Karpas-422 (cell line): ENCODE data around the gene AAMP. TPM values are rescaled to one million over a fixed set of nuclear protein-coding genes. Genes with fewer than 3 reads are reported as not detected.

Experiments
- DNase-seq: peaks from one replicate; pipeline ENCODE4 v3.0.0-alpha.2; 2015
- H2AFZ ChIP-seq: fragments of 200-600 bp; sonication (generic); 2 replicates; pipeline ENCODE4 v1.6.1; 2014; ENCODE audit warnings: antibody characterized with exemption, low read length, mixed read lengths
- H3K27ac ChIP-seq: fragments of 200-600 bp; sonication (generic); 2 replicates; pipeline ENCODE4 v1.5.1; 2014; ENCODE audit warnings: mild to moderate bottlenecking, low read length, moderate library complexity
- H3K27me3 ChIP-seq: fragments of 200-600 bp; sonication (generic); 2 replicates; pipeline ENCODE4 v1.6.1; 2014; ENCODE audit warnings: low read length, mixed read lengths
- H3K36me3 ChIP-seq: fragments of 200-600 bp; sonication (generic); 2 replicates; pipeline ENCODE4 v1.6.1; 2014; ENCODE audit warnings: low read length, mixed read lengths; ENCODE audit not compliant: insufficient read depth
- H3K4me1 ChIP-seq: fragments of 200-600 bp; sonication (generic); 2 replicates; pipeline ENCODE4 v1.6.1; 2014; ENCODE audit warnings: mild to moderate bottlenecking, low read length, mixed read lengths
- H3K4me2 ChIP-seq: fragments of 200-600 bp; sonication (generic); 2 replicates; pipeline ENCODE4 v1.6.1; 2014; ENCODE audit warnings: low read length, low read depth, mild to moderate bottlenecking; ENCODE audit not compliant: poor library complexity, severe bottlenecking
- H3K4me3 ChIP-seq: fragments of 200-600 bp; sonication (generic); 2 replicates; pipeline ENCODE4 v1.5.1; 2014; ENCODE audit warnings: mild to moderate bottlenecking, antibody characterized with exemption, low read length, mixed read lengths
- H3K79me2 ChIP-seq: fragments of 200-600 bp; sonication (generic); 2 replicates; pipeline ENCODE4 v1.6.1; 2014; ENCODE audit warnings: mild to moderate bottlenecking, low read length, mixed read lengths
- H3K9ac ChIP-seq: fragments of 200-600 bp; sonication (generic); 2 replicates; pipeline ENCODE4 v1.6.0; 2014; ENCODE audit warnings: low read length
- H3K9me2 ChIP-seq: fragments of 200-600 bp; sonication (generic), shearing (Covaris generic); replicated peaks from 2 replicates; pipeline ENCODE4 v1.6.0; 2014; ENCODE audit warnings: mild to moderate bottlenecking, low read length, moderate library complexity; ENCODE audit not compliant: insufficient read depth
- H3K9me3 ChIP-seq: fragments of 300-700, 200-600 bp; sonication (generic); 2 replicates; pipeline ENCODE4 v1.6.1; 2014; ENCODE audit warnings: low read length, mixed read lengths
- H4K20me1 ChIP-seq: fragments of 200-600 bp; sonication (generic); 2 replicates; pipeline ENCODE4 v1.6.1; 2014; ENCODE audit warnings: mild to moderate bottlenecking, antibody characterized with exemption, low read length, low read depth; ENCODE audit not compliant: insufficient read depth
- total RNA-seq: library from RNA; depleted of rRNA; stranded (reverse); fragments of >200 nt; shearing (Covaris generic); gene quantifications from 2 replicates; pipeline ENCODE4 v1.2.3, GENCODE V29; 2014; ENCODE audit warnings: low replicate concordance; rRNA removed

Gene AAMP
- total RNA-seq, 1 experiment from 2014 or later = 77.6 TPM

DNA sequence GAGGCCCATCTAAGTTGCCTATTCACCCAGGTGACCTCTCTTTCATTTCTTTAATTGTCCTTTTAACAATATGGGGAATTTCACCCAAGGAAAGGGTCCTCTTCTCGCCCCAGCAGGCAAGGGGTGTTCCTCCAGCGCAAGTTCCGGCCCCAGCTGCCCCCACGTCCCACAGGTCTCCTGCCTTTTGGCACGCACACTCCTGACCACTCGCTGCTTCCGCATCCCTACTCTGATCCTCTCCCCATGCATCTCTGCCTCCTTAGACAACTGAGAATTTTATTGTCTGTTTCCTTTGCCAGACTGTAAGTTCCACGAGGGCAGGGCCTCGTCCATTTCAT is 53.6 kb downstream of the AAMP start:
- Histone ChIP-seq H3K9me2 (no peaks in the 10 kb centered on the region), H3K4me1 (peaks cover 39% of the 10 kb centered on the region), H3K27me3 (no peaks in the 10 kb centered on the region), H2AFZ (peak overlapping the region; percentile 99), H4K20me1 (peaks cover 27% of the 10 kb centered on the region), H3K79me2 (peaks cover 35% of the 10 kb centered on the region), H3K9me3 (no peaks in the 10 kb centered on the region), H3K4me3 (peak overlapping the region; percentile 78), H3K36me3 (peaks cover 14% of the 10 kb centered on the region), H3K9ac (peak overlapping the region; percentile 77), H3K4me2 (peak overlapping the region; percentile 88), H3K27ac (0 out of 2 replicates have a peak overlapping the region, but pooled peaks have one; percentile 25)
- DNase-seq = no peak

Other genes starting within 250 kb of the AAMP start
- gene RUFY4, start 200.9 kb downstream of the AAMP start, total RNA-seq = 0.11 TPM in 1 of 2 replicates, not detected in the other
- not detected in 2 replicates for gene CXCR2, start 144.1 kb downstream of the AAMP start, total RNA-seq
- gene CXCR1, start 103.2 kb downstream of the AAMP start, total RNA-seq = not detected in 2 replicates
- gene ARPC2, start 52.9 kb downstream of the AAMP start, total RNA-seq = 474 and 568 TPM in 2 replicates
- gene GPBAR1, start 9.1 kb downstream of the AAMP start, total RNA-seq = 0.29 and 0.82 TPM in 2 replicates
- 26.5 and 60.1 TPM in 2 replicates for gene PNKD, start 382 bp upstream of the AAMP start, total RNA-seq
- gene TMBIM1, start 22.4 kb upstream of the AAMP start, total RNA-seq = 17.0 and 23.3 TPM in 2 replicates
- gene CATIP, start 86.7 kb upstream of the AAMP start, total RNA-seq = not detected in 2 replicates
- gene SLC11A1, start 112.1 kb upstream of the AAMP start, total RNA-seq = 1.9 TPM in 1 of 2 replicates, not detected in the other
- gene CTDSP1, start 129.7 kb upstream of the AAMP start, total RNA-seq = 46.3 and 72.6 TPM in 2 replicates
- not detected in 2 replicates for gene VIL1, start 149.0 kb upstream of the AAMP start, total RNA-seq